ENCODE results near the gene KDM4F. TPM values are rescaled to one million over a fixed set of nuclear protein-coding genes. Genes with fewer than 3 reads are reported as not detected.

KDM4F gene
- total and polyA plus RNA-seq, 2 of the 8 experiments (the other 6 are each of a cell fraction or from before 2014, with no cell fraction given): not detected

DNA sequence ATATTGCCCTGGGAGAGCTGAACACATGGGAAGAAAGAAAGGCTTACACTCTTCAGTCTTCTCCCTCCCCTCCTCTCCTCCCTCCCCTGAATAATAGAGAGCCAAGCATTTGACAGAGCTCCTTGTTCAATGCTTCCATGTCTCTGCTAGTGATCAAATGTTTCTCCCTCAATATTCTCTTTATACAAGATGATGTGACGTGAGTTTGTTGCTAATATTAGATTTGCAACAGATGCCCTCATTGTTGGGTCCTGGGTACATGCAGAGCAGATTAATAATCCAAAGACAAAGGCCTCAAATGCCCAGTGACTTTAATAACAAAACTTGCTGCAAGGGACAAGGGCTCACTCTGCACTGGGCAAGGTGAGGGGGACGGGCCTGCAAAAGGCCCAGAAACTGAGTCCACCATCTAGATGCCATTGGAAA, 33.4 kb downstream of the KDM4F start:
- Histone ChIP-seq H3K4me3 (ENCODE audit: extremely low read depth in 1 of 4, insufficient read depth in 2 of 4, low read depth in 3 of 4, low read length in 4 of 4) (no peak overlapping the region), H3K18ac (ENCODE audit: extremely low read depth, low read length) (no peak overlapping the region), H3K4me1 (replicated peaks in 1 of 4; ENCODE audit: control insufficient read depth in 3 of 4, insufficient read depth in 4 of 4, low read length in 3 of 4) (peaks cover 0 to 2% (median 0%) of the 10 kb centered on the region in 4 experiments; a peak in 1 of 7 replicates), H3K4ac (replicated peaks; ENCODE audit: insufficient read length, low read depth, low read length) (no peak overlapping the region), H2BK15ac (ENCODE audit: low read length) (no peak overlapping the region), H3K27ac (ENCODE audit: low read depth, low read length) (no peak overlapping the region), H3K9ac (replicated peaks in 1 of 4; ENCODE audit: extremely low read depth in 1 of 4, low read depth in 3 of 4, low read length in 3 of 4) (no peak overlapping the region), H4K8ac (ENCODE audit: extremely low read depth, insufficient read depth, low read length) (no peak overlapping the region), H3K27me3 (replicated peaks in 1 of 4; ENCODE audit: control insufficient read depth in 3 of 4, extremely low read depth in 1 of 4, insufficient read depth in 3 of 4, low read length in 3 of 4) (no peaks in the 10 kb centered on the region), H3K4me2 (ENCODE audit: insufficient read depth in 1 of 2, low read depth in 2 of 2, low read length in 2 of 2) (no peak overlapping the region), H2BK12ac (ENCODE audit: low read depth, low read length) (no peak overlapping the region), H3K56ac (replicated peaks; ENCODE audit: insufficient read length, low read depth, low read length) (no peak overlapping the region), H2AFZ (ENCODE audit: low read length) (no peak overlapping the region), H3K14ac (ENCODE audit: insufficient read length) (no peak overlapping the region), H3K36me3 (ENCODE audit: control insufficient read depth in 2 of 4, insufficient read depth in 4 of 4, low read length in 3 of 4) (no peaks in the 10 kb centered on the region), H2BK20ac (ENCODE audit: low read length) (no peak overlapping the region), H3K23ac (ENCODE audit: insufficient read length) (no peak overlapping the region), H2BK5ac (ENCODE audit: low read depth, low read length) (no peak overlapping the region), H4K91ac (replicated peaks; ENCODE audit: insufficient read length, low read length) (no peak overlapping the region), H3K79me1 (ENCODE audit: low read depth, low read length) (no peaks in the 10 kb centered on the region), H4K5ac (ENCODE audit: insufficient read length, low read depth, low read length) (no peak overlapping the region), H3K79me2 (ENCODE audit: control insufficient read depth in 1 of 2, insufficient read depth in 2 of 2, low read length in 2 of 2) (no peaks in the 10 kb centered on the region), H3K9me3 (ENCODE audit: insufficient read depth in 2 of 2, low read depth in 1 of 2, low read length in 1 of 2) (no peaks in the 10 kb centered on the region), H2BK120ac (replicated peaks; ENCODE audit: low read depth, low read length) (no peak overlapping the region), H3K23me2 (ENCODE audit: low read depth, low read length) (no peaks in the 10 kb centered on the region), H4K20me1 (replicated peaks in 1 of 2; ENCODE audit: control insufficient read depth in 1 of 2, insufficient read depth in 2 of 2, low read length in 2 of 2) (no peaks in the 10 kb centered on the region), H2AK5ac (ENCODE audit: low read depth, low read length) (no peak overlapping the region)
- CTCF ChIA-PET (ENCODE audit: partially characterized antibody): interaction anchor here (1.3 to 9.4 kb wide), 3 partner anchors 10 to 34 kb away, joined by 3 to 84 read pairs (median 40); partner anchors contain the start of genes ENDOD1, KDM4F and SRSF8
- no peak for FAIRE-seq
- 91% methylated on average over 2 of the region's 2 CpGs; no CpG with 5 or more reads in 1 of the 2 experiments for WGBS, 2 experiments (ENCODE audit: extremely low coverage in 1 of 2, insufficient coverage in 1 of 2, insufficient read length in 1 of 2, insufficient replicate concordance in 2 of 2, low coverage in 1 of 2, low lambda C conversion rate in 2 of 2, missing lambda C conversion rate in 1 of 2)
- TF ChIP-seq SAP30 (IDR thresholded peaks at IDR 0.05; ENCODE audit: insufficient read depth, insufficient replicate concordance, low read length) (no peak), SP2 (IDR thresholded peaks at IDR 0.05; ENCODE audit: low read length) (no peak), TAF1 (IDR thresholded peaks at IDR 0.05; ENCODE audit: low read depth, low read length) (no peak), TBP (IDR thresholded peaks at IDR 0.05; ENCODE audit: low read depth, low read length) (no peak), TEAD4 (IDR thresholded peaks at IDR 0.05; ENCODE audit: low read depth, low read length) (no peak), ATF3 (IDR thresholded peaks at IDR 0.05; ENCODE audit: insufficient read depth, low read depth, low read length) (no peak), BCL11A (IDR thresholded peaks at IDR 0.05; ENCODE audit: low read depth in 2 of 2, low read length in 2 of 2) (no peak)
- POLR2A ChIA-PET (ENCODE audit: partially characterized antibody): interaction anchor here (1.0 to 3.9 kb wide), 3 partner anchors 9 to 15 kb away, joined by 3 to 19 read pairs (median 5); partner anchors contain the start of gene SRSF8
- no peak for DNase-seq (ENCODE audit: low read depth in 1 of 2, low spot score in 2 of 2)
